PFSK-1 (cell line): ENCODE measurements around the gene EIF3L.

Experiments
- POLR2AphosphoS5 ChIP-seq: IDR thresholded peaks from 2 replicates; pipeline ENCODE4 v1.6.1; 2012; ENCODE audit warnings: low read depth, mild to moderate bottlenecking, control low read depth, low read length, moderate library complexity
- REST ChIP-seq, 2 experiments: IDR thresholded peaks; 2 replicates each; pipeline versions ENCODE4 v1.6.1 to v1.8.0; 2011 to 2012; ENCODE audit warnings: low read depth in 2 of 2, low read length in 2 of 2, control low read depth in 1 of 2, inconsistent platforms in 1 of 2, mild to moderate bottlenecking in 1 of 2, moderate library complexity in 1 of 2; ENCODE audit not compliant: insufficient read depth in 1 of 2

DNA sequence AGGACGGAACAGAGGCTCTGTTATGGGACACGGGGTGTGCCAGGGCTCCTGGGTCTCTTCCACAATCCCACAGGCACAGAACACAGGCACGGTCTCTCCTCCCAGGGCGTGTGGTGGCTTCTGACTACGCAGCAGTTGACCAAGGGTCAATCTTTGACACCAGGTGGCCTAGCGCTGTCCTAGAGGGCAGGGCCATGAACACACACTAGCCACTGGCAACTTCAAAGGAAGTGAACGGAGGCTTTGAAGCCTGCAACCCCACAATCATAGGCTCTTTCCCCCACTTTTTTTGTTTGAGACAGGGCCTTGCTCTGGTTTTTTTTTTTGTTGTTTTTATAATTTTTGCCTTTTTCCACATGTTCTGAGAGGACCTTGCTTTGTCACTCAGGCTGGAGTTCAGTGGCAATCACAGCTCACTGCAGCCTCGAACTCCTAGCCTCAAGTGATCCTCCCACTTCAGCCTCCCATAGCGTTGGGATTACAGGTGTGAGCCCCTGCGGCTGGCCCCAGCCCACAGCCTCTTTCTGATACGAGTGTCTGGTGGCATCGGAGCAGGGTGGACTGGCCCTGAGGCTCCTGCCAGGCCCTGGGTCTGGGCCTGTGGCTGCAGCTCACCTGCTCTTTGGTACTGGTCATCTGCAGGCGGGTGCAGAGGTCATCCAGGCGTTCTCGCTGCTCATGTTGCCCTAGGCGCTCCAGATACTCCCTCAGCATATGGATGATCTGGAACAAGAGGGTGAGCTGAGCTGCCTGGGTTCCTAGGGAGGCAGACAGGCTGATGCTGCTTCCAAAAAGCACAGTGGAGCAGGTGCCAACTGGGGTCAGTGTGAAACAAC, 17.0 kb upstream of the EIF3L start:
- TF ChIP-seq REST (IDR thresholded peaks at IDR 0.05; ENCODE audit: insufficient read depth in 1 of 2, low read depth in 2 of 2, low read length in 2 of 2), result no peak
- TF ChIP-seq POLR2AphosphoS5, result no peak
